HEK293 (cell line): ENCODE results near the gene EDIL3.

Experiments
- CTCF ChIA-PET: fragments of 350-600 bp; formaldehyde crosslinking; extraction: SDS; loops from one replicate; lab custom pipeline; 2021; ENCODE audit warnings: antibody characterized with exemption; lab: Yijun Ruan, JAX
- POLR2A ChIA-PET: fragments of 300-600 bp; formaldehyde crosslinking; extraction: SDS; loops from one replicate; lab custom pipeline; 2020; ENCODE audit warnings: antibody characterized with exemption, inconsistent platforms; lab: Yijun Ruan, JAX
- H3K27ac ChIP-seq: fragments of 200-500 bp; sonication (Bioruptor generic); 2 replicates; pipeline ENCODE4 v1.5.1; 2014; ENCODE audit warnings: low read depth, low read length, control low read depth, inconsistent platforms; ENCODE audit errors: extremely low read depth
- H3K36me3 ChIP-seq, 2 experiments: fragments of 200-500 bp in 1 of 2; sonication (Bioruptor generic) in 1 of 2; 1 replicate in 1 of 2; 2 replicates in 1 of 2; pipeline ENCODE4 v1.5.1; 2014 to 2017; ENCODE audit warnings: inconsistent platforms in 2 of 2, low read length in 2 of 2; ENCODE audit not compliant: control insufficient read depth in 2 of 2, insufficient read depth in 1 of 2
- H3K4me1 ChIP-seq: fragments of 200-500 bp; sonication (Bioruptor generic); 2 replicates; pipeline ENCODE4 v1.5.1; 2014; ENCODE audit warnings: mild to moderate bottlenecking, low read length, inconsistent platforms; ENCODE audit not compliant: control insufficient read depth, insufficient read depth
- H3K4me3 ChIP-seq: 2 replicates; pipeline ENCODE4 v1.5.1; 2011; ENCODE audit warnings: low read depth, mild to moderate bottlenecking, control low read depth, low read length, moderate library complexity
- H3K9me3 ChIP-seq: fragments of 200-500 bp; sonication (Bioruptor generic); 2 replicates; pipeline ENCODE4 v1.5.1; 2014; ENCODE audit warnings: low read depth, low read length, inconsistent platforms; ENCODE audit not compliant: control insufficient read depth, insufficient read depth
- GLI4 ChIP-seq: fragments of 450-650 bp; formaldehyde crosslinking; IDR thresholded peaks from 2 replicates; pipeline ENCODE4 v1.5.1; 2016; ENCODE audit warnings: missing biosample characterization, missing genetic modification characterization
- KLF17 ChIP-seq: fragments of 450-650 bp; formaldehyde crosslinking; IDR thresholded peaks from 2 replicates; pipeline ENCODE4 v1.5.1; 2016; ENCODE audit warnings: missing biosample characterization, missing genetic modification characterization
- KLF8 ChIP-seq: fragments of 450-650 bp; formaldehyde crosslinking; IDR thresholded peaks from 2 replicates; pipeline ENCODE4 v1.5.1; 2016; ENCODE audit warnings: missing biosample characterization, missing genetic modification characterization
- PRDM10 ChIP-seq: fragments of 450-650 bp; formaldehyde crosslinking; IDR thresholded peaks from 2 replicates; pipeline ENCODE4 v1.5.1; 2016; ENCODE audit warnings: missing biosample characterization, missing genetic modification characterization
- REST ChIP-seq: fragments of 450-650 bp; formaldehyde crosslinking; IDR thresholded peaks from 2 replicates; pipeline ENCODE4 v1.5.1; 2016; ENCODE audit warnings: missing biosample characterization, missing genetic modification characterization
- SP3 ChIP-seq: fragments of 450-650 bp; formaldehyde crosslinking; IDR thresholded peaks from 2 replicates; pipeline ENCODE4 v1.5.1; 2016; ENCODE audit warnings: missing biosample characterization, missing genetic modification characterization
- ZBTB26 ChIP-seq: fragments of 450-650 bp; formaldehyde crosslinking; optimal IDR thresholded peaks from 2 replicates; pipeline ENCODE3; 2016; ENCODE audit warnings: missing biosample characterization, mild to moderate bottlenecking, missing genetic modification characterization
- ZBTB8A ChIP-seq: fragments of 450-650 bp; formaldehyde crosslinking; IDR thresholded peaks from 2 replicates; pipeline ENCODE4 v1.5.1; 2016; ENCODE audit warnings: missing biosample characterization, missing genetic modification characterization
- ZNF202 ChIP-seq: fragments of 450-650 bp; formaldehyde crosslinking; IDR thresholded peaks from 2 replicates; pipeline ENCODE4 v1.5.1; 2016; ENCODE audit warnings: missing biosample characterization, missing genetic modification characterization, borderline replicate concordance
- ZNF214 ChIP-seq: fragments of 450-650 bp; formaldehyde crosslinking; IDR thresholded peaks from 2 replicates; pipeline ENCODE4 v1.5.1; 2017; ENCODE audit warnings: missing biosample characterization, mild to moderate bottlenecking, missing genetic modification characterization, borderline replicate concordance
- ZNF302 ChIP-seq: fragments of 450-650 bp; formaldehyde crosslinking; IDR thresholded peaks from 2 replicates; pipeline ENCODE4 v1.5.1; 2016; ENCODE audit warnings: missing biosample characterization, missing genetic modification characterization, low read depth
- ZNF580 ChIP-seq: fragments of 450-650 bp; formaldehyde crosslinking; IDR thresholded peaks from 2 replicates; pipeline ENCODE4 v1.5.1; 2016; ENCODE audit warnings: missing biosample characterization, missing genetic modification characterization
- ZNF610 ChIP-seq: fragments of 450-650 bp; formaldehyde crosslinking; IDR thresholded peaks from 2 replicates; pipeline ENCODE4 v1.5.1; 2016; ENCODE audit warnings: missing biosample characterization, missing genetic modification characterization, borderline replicate concordance
- ZNF664 ChIP-seq: fragments of 450-650 bp; formaldehyde crosslinking; IDR thresholded peaks from 2 replicates; pipeline ENCODE4 v1.5.1; 2016; ENCODE audit warnings: missing biosample characterization, missing genetic modification characterization
- ZNF747 ChIP-seq: fragments of 450-650 bp; formaldehyde crosslinking; IDR thresholded peaks from 2 replicates; pipeline ENCODE4 v1.5.1; 2016; ENCODE audit warnings: missing biosample characterization, missing genetic modification characterization
- ZSCAN5A ChIP-seq: fragments of 450-650 bp; formaldehyde crosslinking; IDR thresholded peaks from 2 replicates; pipeline ENCODE4 v1.5.1; 2016; ENCODE audit warnings: missing biosample characterization, missing genetic modification characterization

EDIL3 gene

GRCh38 chr5:84287951-84288350, 96.7 kb downstream of the EDIL3 start (continued):
- TF ChIP-seq REST (tag by site-specific recombination) (no peak), ZBTB26 (tag by site-specific recombination) (no peak), ZNF664 (tag by site-specific recombination) (peak; percentile 59; the same call in 1 of the 2 replicates), ZNF610 (tag by site-specific recombination) (no peak), ZNF747 (tag by site-specific recombination) (no peak)
- TF ChIP-seq, all 188 proteins: peak for 16

GRCh38 chr5:84286662-84287061, 98.0 kb downstream of the EDIL3 start:
- no peak overlapping the region for H3K4me3 ChIP-seq
- no peak overlapping the region for H3K27ac ChIP-seq
- H3K36me3 ChIP-seq: no peaks in the 10 kb centered on the region
- ChIA-PET POLR2A (no interaction called here), CTCF (interaction anchor here (0.6 to 1.4 kb wide), 3 partner anchors 10 to 297 kb away, joined by 3 to 6 read pairs (median 6); no protein-coding TSS in a partner anchor)
- peaks cover 25% of the 10 kb centered on the region for H3K4me1 ChIP-seq
- H3K9me3 ChIP-seq: no peaks in the 10 kb centered on the region
- TF ChIP-seq KLF8 (tag by site-specific recombination): no peak
- TF ChIP-seq ZNF580 (tag by site-specific recombination): no peak
- no peak for TF ChIP-seq ZNF302
- peak; percentile 78 for TF ChIP-seq PRDM10

- H3K4me3 ChIP-seq: no peak overlapping the region
- CTCF ChIA-PET: interaction anchor here (1.4 kb wide), 1 partner anchor 10 kb away, joined by 6 read pairs; no protein-coding TSS in a partner anchor
- TF ChIP-seq GLI4 (no peak), ZBTB8A (tag by site-specific recombination) (no peak), ZNF202 (tag by site-specific recombination) (no peak), ZNF664 (tag by site-specific recombination) (no peak), ZSCAN5A (tag by site-specific recombination) (no peak), SP3 (tag by site-specific recombination) (no peak), ZNF214 (tag by site-specific recombination) (no peak), KLF17 (tag by site-specific recombination) (no peak)
- H3K27ac ChIP-seq: no peak overlapping the region
- POLR2A ChIA-PET: no interaction called here
- no peaks in the 10 kb centered on the region for H3K36me3 ChIP-seq
- no peaks in the 10 kb centered on the region for H3K9me3 ChIP-seq
- H3K4me1 ChIP-seq: peaks cover 25% of the 10 kb centered on the region
These were observed 98.7 kb downstream of the EDIL3 start for GRCh38 chr5:84285641-84286637.
